ENCODE data around the gene TSEN15.

DNA sequence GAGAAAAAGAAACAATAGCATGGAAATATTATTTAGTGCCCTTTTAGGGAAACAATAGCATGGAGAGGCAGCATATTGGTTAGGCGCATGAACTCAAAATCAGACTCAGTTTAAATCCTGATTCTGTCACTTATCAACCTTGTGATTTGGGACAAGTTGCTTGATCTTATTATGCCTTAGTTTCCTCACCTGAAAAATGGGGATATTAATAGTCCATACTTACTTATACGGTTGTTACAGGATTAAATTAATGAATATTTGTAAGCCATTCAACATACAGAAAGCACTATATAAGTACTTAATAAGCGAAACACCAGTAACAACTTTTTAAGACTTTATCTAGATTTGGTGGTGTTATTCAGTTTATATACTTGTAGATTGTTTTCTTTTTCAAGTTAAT lies 1.2 kb downstream of the TSEN15 start:
- no peak for TF ChIP-seq ZFP3 (CRISPR knock-in tag; IDR thresholded peaks at IDR 0.05)
- TF ChIP-seq ZFP30 (CRISPR knock-in tag; IDR thresholded peaks at IDR 0.05), result no peak
- no peak for TF ChIP-seq PPARA (CRISPR knock-in tag; IDR thresholded peaks at IDR 0.05; ENCODE audit: borderline replicate concordance)

Data from SK-N-SH treated with all-trans-retinoic acid at 6 μM for 48 hours (cell line).